Measurements from ENCODE around the gene JMJD6.
A peak's percentile ranks its signal among the peaks of the same experiment; 100 is the strongest.
"Not testable (repeated sequence)": the region's sequence is repeated elsewhere in the genome, so short reads cannot be mapped to it uniquely, and the experiment has no call there.

Gene JMJD6

DNA sequence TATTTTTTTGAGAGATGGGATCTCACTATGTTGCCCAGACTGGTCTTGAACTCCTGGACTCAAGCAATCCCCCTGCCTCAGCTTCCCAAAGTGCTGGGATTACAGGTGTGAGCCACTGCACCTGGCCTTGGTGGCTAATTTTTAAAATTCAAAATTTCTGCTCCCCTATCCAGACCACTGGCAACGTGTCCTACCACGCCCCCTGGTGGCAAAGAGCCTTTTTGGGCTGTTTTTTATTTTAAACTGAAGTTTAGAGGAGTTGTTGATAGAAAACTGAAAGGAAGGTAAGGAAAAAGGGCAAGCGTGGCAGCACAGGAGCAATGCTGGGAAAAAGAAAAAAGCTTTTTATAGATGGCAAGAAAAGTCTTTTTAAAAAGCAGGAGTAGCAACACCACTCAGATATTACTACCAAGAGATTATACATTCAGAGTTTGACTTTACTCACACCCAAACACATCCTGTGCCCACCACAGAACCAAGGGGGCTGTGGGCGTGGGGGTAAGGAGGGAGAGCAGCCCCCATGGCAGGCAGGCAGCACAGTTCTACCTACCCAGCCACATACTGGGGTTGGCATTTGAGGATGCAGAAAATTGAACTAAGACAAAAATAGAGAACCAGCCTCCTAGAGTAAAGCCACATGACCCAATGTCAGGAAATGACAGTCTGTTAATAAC lies 11.4 kb downstream of the JMJD6 start:
- DNase-seq (ENCODE audit: low spot score in 2 of 2) (peak; percentile 68 to 89), ATAC-seq (peak; percentile 6)
- Mint-ChIP-seq H3K9me3 (no peaks in the 10 kb centered on the region), H3K36me3 (peaks cover 79% of the 10 kb centered on the region), H3K27ac (peak overlapping the region; percentile 87), H3K4me3 (peak overlapping the region; percentile 62), H3K4me1 (peaks cover 54% of the 10 kb centered on the region)

DNA sequence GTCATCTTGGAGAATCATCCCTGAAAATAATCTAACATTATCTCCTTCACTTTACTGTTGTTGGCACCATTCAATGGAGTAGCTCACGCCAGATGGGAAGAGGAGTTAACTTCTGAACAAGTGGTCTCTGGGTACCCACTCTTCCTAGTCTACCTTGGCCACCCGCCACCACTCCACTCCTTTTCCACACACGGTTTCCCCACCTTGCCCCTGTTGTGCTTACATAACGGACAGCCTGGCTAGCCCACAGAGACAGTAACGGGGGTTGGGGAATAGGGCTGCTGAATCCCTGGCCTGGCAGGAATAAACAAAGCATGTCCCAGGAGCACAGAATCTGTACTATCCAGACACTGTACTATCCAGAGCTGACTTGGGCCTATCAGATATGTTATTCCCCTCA lies 12.1 kb downstream of the JMJD6 start:
- H3K4me3 Mint-ChIP-seq, result peak overlapping the region; percentile 62
- no peak for ATAC-seq
- H3K36me3 Mint-ChIP-seq, result peaks cover 73% of the 10 kb centered on the region
- H3K9me3 Mint-ChIP-seq, result no peaks in the 10 kb centered on the region
- no peak for DNase-seq (ENCODE audit: low spot score in 2 of 2)
- H3K4me1 Mint-ChIP-seq, result peaks cover 60% of the 10 kb centered on the region
- H3K27ac Mint-ChIP-seq, result peak overlapping the region; percentile 87

DNA sequence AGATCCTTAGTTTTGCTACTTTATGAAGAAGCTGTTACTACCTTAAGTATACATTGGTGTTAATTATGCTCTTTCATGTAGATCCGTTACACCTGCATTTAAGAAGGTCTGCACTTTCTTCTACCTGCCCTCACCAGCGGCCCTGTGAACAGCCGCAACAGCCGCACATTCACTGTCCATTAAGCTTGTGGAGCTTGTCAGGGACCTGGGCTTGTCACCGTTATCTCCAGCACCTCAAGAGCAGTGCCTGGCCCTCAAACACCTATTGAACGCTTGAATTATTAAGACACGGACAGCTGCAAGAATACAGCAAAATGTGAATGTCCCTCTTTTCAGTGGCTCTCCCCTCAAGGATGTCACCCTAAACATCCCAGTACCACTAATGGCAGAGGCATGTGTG lies 12.6 kb downstream of the JMJD6 start:
- H3K27ac Mint-ChIP-seq, result peak overlapping the region; percentile 87
- no peak for DNase-seq (ENCODE audit: low spot score in 2 of 2)
- peaks cover 63% of the 10 kb centered on the region for H3K4me1 Mint-ChIP-seq
- H3K9me3 Mint-ChIP-seq, result no peaks in the 10 kb centered on the region
- peaks cover 67% of the 10 kb centered on the region for H3K36me3 Mint-ChIP-seq
- ATAC-seq, result no peak
- no peak overlapping the region for H3K4me3 Mint-ChIP-seq

DNA sequence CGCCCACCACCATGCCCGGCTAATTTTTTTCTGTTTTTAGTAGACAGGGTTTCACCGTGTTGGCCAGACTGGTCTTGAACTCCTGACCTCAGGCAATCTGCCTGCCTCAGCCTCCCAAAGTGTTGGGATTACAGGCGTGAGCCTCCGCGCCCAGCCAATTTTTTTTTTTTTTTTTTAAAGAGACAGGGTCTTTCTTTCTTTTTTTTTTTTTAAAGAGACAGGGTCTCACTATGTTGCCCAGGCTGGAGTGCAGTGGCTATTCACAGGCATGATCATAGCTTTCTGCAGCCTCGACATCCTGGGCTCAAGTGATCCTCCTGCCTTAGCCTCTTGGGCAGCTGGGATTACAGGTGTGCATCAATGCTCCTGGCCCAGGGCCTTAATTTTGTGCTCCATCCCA lies 14.1 kb downstream of the JMJD6 start:
- H3K4me3 Mint-ChIP-seq; DNase-seq (ENCODE audit: low spot score in 2 of 2); ATAC-seq; H3K27ac Mint-ChIP-seq; H3K9me3 Mint-ChIP-seq: not testable (repeated sequence)
- H3K4me1 Mint-ChIP-seq, result peaks cover 64% of the 10 kb centered on the region
- peaks cover 53% of the 10 kb centered on the region for H3K36me3 Mint-ChIP-seq

DNA sequence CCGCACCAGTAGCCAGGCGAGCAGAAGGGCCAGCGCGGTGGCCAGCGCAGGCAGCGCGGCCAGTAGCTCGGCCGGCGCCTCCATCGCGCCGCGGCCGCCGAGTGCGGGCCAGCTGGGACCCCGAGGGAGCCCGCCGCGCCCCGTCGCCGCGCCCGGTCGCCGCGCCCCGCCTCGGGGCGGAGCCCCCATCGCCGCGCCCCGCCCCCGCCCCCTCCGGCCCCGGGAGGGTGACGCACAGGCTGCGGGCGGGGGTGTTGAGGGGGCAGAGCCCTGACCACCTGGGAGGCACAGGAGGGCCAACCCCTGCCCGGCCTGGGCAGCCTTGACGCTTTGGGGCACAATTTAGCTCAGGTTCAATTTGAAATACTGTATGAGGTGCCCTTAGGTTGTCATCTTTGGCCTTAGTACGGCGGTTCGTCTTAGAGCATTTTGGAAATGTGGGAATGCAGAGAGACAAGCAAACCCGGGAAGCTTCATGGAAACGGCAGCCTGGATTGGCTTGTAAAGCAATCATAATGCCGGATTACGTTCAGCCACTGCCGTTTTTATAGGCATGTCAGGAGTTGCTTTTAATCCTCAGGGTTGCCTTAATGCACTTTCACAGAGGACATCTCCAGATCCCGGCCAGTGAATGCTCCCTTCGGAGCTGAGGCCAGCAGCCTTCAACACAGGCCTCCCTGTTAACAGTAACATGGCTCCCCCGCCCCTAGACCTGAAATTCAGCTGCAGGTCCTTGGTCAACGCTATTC lies 15.4 kb downstream of the JMJD6 start, which contains the start of gene MXRA7:
Gene MXRA7 (minus strand): TSS at position 103 of the 749 bp plus-strand sequence. CDS start 19 bp downstream, at position 84.
- H3K27ac Mint-ChIP-seq, result peak within 1 kb of the TSS; percentile 45
- peak within 1 kb of the TSS; percentile 68 for H3K4me3 Mint-ChIP-seq
- ATAC-seq (peak; percentile 83), DNase-seq (ENCODE audit: low spot score in 2 of 2) (peak; percentile 60 to 75)
- peaks cover 55% of the 10 kb centered on the region for H3K4me1 Mint-ChIP-seq
- H3K36me3 Mint-ChIP-seq, result peaks cover 40% of the 10 kb centered on the region
- no peaks in the 10 kb centered on the region for H3K9me3 Mint-ChIP-seq

DNA sequence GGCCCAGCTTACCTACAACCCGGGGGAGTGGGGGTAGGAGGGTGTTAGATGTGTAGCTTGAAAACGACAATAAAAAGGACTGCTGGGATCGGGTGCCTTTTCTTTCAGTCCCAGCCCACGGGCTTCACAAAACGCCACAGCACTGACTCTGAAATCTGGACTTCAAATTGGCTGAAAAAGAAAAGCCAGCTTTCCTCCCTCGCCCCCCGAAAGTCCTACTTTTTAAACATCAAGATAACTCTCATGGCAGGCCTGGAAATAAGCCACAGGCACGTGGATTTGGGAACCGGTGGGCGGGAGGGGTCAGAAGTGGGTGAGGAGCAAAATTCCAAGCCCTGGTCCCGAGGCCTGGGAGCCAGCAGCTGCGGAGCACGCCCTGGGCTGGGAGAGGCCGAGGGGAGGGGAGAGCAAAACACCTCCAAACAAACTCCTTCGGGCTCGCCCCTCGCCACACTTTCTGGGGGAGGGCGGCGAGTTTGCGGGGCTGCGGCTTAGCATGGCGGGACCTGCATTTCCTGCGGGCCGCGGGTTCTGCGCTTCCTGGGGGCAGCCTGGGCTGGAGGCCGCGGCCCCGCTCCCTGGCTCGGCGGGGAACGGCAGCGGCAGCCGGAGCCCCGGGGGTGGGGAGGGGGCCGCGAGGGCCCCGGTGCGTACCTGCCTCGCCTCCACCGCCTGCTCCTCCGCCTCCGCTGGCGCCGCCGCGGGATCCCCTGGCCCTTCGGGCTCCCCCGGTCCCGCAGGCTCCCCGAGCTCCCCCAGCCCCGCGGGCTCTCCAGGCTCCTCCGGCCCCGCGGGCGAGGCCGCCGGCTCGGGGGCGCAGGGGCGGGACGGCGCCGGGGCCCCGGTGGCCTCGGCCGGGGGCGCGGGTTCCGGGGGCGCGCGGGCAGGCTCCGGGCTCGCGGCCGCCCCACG lies 16.2 kb downstream of the JMJD6 start:
- ATAC-seq, result peak; percentile 29
- H3K4me3 Mint-ChIP-seq, result peak overlapping the region; percentile 68
- DNase-seq (ENCODE audit: low spot score in 2 of 2); H3K9me3 Mint-ChIP-seq: not testable (repeated sequence)
- H3K4me1 Mint-ChIP-seq, result peaks cover 46% of the 10 kb centered on the region
- H3K36me3 Mint-ChIP-seq, result peaks cover 32% of the 10 kb centered on the region
- peak overlapping the region; percentile 45 for H3K27ac Mint-ChIP-seq

DNA sequence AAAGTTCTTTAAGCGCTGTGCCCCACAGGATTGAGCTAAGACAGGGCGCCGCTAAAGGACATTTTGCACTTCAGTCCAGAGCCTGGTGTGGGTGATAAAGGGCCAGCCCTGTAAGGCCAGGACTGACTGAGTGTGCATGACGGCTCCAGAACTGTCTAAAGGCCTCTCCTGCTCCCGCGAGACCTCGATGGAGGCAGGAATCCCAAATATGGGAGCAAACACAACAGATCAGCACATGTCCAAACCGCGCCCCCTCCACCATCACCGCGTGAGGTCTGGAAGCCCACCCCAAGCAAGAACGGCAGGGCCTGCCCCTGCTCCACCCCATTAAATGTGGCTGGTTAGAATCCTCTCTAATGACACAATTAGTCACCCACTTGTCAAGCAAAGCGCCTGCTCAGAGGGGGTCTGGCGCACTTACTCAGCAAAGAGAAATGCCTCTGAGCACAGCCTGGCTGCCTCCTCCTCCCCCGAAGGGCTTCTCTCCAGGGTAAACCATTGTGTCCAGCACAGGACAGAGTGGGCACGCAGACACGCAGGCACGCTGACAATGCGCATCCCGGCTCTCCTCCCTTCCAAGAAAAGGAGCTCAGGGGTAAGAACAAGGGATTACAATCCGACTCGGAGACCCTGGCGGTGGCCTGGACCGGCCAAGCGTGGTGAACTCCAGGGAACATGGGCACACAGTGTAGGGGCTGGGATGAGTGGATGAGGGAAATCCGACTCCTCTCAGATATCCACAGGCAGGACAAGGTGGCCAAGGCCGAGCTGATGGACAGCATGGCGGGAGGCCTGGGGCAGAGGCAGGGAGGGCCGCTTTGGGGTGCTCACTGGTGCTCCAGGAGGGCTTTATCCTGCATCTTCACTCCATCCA lies 17.1 kb downstream of the JMJD6 start:
- Mint-ChIP-seq H3K9me3 (no peaks in the 10 kb centered on the region), H3K36me3 (peaks cover 23% of the 10 kb centered on the region), H3K27ac (peak overlapping the region; percentile 45), H3K4me3 (peak overlapping the region; percentile 68), H3K4me1 (peaks cover 37% of the 10 kb centered on the region)
- ATAC-seq (no peak), DNase-seq (ENCODE audit: low spot score in 2 of 2) (no peak)

DNA sequence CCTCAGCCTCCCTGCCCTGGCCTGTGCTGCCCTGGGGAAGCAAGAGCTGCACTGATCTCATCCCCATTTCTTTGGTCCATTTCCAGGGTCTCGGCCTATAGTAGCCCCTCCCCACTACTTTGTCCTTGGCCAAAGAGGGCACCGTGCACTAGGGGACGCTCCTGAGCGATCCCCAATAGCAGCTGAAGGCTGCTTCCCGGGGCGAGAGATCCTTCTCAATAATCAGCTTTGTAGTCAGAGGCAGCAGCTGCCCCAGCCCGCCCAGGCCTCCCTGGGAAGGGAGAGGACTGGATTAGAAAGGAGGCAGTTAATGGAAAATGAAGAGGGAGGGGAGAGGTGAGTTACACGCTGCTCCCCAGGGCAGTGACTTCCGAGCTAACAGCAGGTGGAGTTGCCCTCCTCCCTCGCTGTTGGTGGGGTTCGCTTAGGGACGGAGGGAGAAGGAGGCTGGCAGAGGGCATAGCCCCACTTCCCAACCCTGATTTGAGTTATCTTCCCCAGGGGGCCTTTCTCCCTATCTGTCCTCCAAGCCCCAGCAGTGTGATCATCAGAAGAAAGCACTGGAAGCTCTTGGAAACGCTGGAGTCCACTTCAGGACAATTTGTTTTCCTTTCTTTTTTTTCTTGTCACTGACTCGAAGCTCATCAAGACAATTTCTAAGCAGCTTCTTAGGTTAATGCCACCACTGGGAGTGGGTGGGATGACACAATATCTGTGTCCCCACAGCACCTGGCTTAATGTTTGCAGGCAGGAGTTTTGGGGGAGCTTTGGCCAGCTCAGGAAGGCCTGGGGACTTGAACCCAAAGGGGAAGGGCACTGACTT lies 18.2 kb downstream of the JMJD6 start:
- Mint-ChIP-seq H3K4me3 (peak overlapping the region; percentile 68), H3K27ac (no peak overlapping the region), H3K9me3 (no peaks in the 10 kb centered on the region), H3K4me1 (peaks cover 26% of the 10 kb centered on the region), H3K36me3 (peaks cover 12% of the 10 kb centered on the region)
- ATAC-seq, result no peak
- no peak for DNase-seq (ENCODE audit: low spot score in 2 of 2)

DNA sequence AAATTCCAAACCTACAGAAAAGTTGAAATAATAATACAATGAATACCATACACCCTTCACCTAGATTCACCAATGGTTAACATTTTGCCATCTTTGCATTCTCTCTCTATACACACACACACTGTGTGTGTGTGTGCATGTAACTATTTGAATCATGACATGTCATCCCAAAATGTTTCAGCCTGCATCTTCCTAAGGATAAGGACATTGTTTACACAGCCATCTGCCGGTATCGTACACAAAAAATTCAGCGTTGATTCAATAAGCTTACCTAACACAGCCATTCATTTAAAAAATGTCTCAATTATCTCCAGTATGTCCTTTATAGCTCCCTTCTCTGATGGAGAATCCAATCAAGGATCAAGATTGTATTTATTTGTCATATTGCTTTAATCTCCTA lies 19.6 kb downstream of the JMJD6 start:
- Mint-ChIP-seq H3K27ac (no peak overlapping the region), H3K4me3 (no peak overlapping the region), H3K36me3 (no peaks in the 10 kb centered on the region), H3K9me3 (no peaks in the 10 kb centered on the region), H3K4me1 (peaks cover 26% of the 10 kb centered on the region)
- DNase-seq (ENCODE audit: low spot score in 2 of 2) (no peak), ATAC-seq (no peak)

DNA sequence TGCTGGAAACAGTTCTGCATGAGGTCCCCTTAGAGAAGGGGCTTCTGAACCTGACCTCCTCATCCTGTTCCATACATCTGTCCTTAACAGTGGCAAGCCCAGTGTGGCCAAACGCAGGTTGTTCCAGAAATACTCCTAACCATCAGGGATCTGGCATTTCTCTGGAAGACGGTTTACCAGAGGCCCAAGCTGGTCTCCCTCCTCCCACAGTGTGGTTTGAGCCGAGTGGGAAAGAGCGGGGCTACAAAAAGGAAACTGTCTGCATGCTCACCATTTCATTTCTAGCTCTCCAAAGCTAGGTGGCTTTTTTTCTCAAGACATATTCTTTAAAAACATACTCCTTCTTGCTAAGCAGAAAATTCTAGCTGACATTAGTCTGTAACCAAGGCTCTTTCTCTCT lies 21.6 kb downstream of the JMJD6 start:
- Mint-ChIP-seq H3K27ac (no peak overlapping the region), H3K9me3 (no peaks in the 10 kb centered on the region), H3K4me1 (peaks cover 30% of the 10 kb centered on the region), H3K36me3 (peaks cover 4% of the 10 kb centered on the region), H3K4me3 (no peak overlapping the region)
- ATAC-seq (no peak), DNase-seq (ENCODE audit: low spot score in 2 of 2) (no peak)

DNA sequence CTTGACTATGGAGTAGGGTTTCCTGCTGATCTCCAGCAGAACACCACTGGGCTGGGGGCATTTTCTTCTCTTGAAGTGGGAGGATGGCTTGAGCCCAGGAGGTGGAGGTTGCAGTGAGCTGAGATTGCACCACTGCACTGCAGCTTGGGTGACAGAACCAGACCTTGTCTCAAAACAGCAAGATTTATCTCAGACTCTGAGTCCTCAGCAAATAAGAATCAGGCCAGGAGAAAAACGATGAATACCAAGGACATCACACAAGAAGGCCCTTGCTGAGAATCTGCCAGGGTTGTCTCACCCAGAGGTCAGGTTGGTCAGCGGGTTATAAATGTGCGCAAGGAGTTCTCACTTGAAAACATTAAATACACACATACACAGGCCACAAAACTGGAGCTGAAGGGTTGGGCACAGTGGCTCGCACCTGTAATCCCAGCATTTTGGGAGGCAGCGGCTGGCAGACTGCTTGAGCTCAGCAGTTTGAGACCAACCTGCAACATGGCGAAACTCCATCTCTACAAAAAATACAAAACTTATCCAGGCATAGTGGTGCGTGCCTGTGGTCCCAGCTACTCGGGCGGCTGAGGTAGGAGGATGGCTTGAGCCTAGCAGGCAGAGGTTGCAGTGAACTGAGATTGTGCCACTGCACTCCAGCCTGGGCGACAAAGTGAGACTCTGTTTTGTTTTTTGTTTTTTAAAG lies 23.3 kb downstream of the JMJD6 start:
- H3K27ac Mint-ChIP-seq, result no peak overlapping the region
- H3K4me1 Mint-ChIP-seq, result peaks cover 24% of the 10 kb centered on the region
- DNase-seq (ENCODE audit: low spot score in 2 of 2) (no peak), ATAC-seq (no peak)
- H3K4me3 Mint-ChIP-seq, result no peak overlapping the region
- no peaks in the 10 kb centered on the region for H3K9me3 Mint-ChIP-seq
- peaks cover 4% of the 10 kb centered on the region for H3K36me3 Mint-ChIP-seq

DNA sequence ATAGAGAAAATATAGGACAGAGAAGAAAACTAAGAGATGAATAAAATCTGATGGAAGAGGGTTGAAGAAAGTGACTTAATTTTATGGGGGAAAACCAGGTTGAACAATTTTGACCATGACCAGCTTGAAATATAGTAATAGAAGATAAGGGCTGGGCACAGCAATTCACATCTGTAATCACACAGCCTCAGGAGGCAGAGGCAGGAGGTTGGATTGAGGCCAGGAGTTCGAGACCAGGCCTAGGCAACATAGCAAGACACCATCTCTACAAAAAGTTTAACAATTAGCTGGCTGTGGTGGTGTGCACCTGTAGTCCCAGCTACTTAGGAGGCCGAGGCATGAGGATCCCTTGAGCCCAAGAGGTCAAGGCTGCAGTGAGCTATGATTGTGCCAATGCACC lies 24.3 kb downstream of the JMJD6 start:
- Mint-ChIP-seq H3K4me3 (no peak overlapping the region), H3K9me3 (no peaks in the 10 kb centered on the region), H3K27ac (peak overlapping the region; percentile 12), H3K36me3 (peaks cover 4% of the 10 kb centered on the region), H3K4me1 (peaks cover 31% of the 10 kb centered on the region)
- DNase-seq (ENCODE audit: low spot score in 2 of 2) (no peak), ATAC-seq (no peak)

DNA sequence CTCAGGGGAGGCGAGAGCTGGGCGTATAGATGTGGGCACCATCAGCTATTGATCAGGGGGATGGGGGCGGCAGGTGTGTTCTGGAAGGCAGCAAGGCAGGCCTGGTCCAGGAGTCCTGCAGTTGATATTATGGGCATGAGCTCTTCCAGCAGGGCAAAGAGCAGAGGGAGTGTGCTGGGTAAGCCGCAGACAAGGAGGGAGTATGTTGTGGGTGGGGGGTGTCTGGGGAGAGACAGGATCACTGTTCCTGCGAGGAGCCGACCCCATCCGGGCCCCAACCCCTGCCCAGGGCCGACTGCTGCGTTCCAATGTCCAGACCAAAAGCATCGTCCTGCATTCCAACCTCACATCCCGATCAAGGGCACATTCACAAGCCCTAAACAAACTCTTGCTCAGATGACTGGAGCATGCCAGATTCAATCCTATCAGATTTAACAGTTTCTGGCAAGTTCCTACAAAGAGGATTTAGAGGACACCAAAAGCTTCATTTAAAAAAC lies 24.9 kb downstream of the JMJD6 start:
- H3K4me3 Mint-ChIP-seq, result no peak overlapping the region
- DNase-seq (ENCODE audit: low spot score in 2 of 2) (no peak), ATAC-seq (no peak)
- H3K4me1 Mint-ChIP-seq, result peaks cover 36% of the 10 kb centered on the region
- H3K9me3 Mint-ChIP-seq, result no peaks in the 10 kb centered on the region
- H3K27ac Mint-ChIP-seq, result peak overlapping the region; percentile 12
- H3K36me3 Mint-ChIP-seq, result peaks cover 4% of the 10 kb centered on the region
